Common myeloid progenitor, CD34-positive (primary cell): ENCODE measurements around the gene DHRS3. TPM values are rescaled to one million over a fixed set of nuclear protein-coding genes. Genes with fewer than 3 reads are reported as not detected.
A peak's percentile ranks its signal among the peaks of the same experiment; 100 is the strongest.

Source experiments
- CTCF ChIA-PET: fragments of 350-600 bp; sonication (Branson Sonifier 250); formaldehyde crosslinking; loops from one replicate; lab custom pipeline; 2021; ENCODE audit warnings: antibody characterized with exemption; lab: Charles Lee
- POLR2A ChIA-PET: fragments of 350-600 bp; sonication (Branson Sonifier 250); formaldehyde crosslinking; loops from one replicate; lab custom pipeline; 2021; ENCODE audit warnings: antibody characterized with exemption; lab: Charles Lee
- DNase-seq, 3 donors: peaks; one replicate each; pipeline versions ENCODE4 v3.0.0 to v3.0.0-alpha.2; 2013
- H3K27ac ChIP-seq, 2 experiments: 1 replicate in 1 of 2; 2 replicates in 1 of 2; pipeline ENCODE4 v1.7.0; 2013; ENCODE audit warnings: inconsistent platforms in 2 of 2, low read length in 2 of 2, mild to moderate bottlenecking in 2 of 2, low read depth in 1 of 2, moderate library complexity in 1 of 2; ENCODE audit not compliant: severe bottlenecking in 2 of 2, insufficient read depth in 1 of 2, poor library complexity in 1 of 2
- H3K27me3 ChIP-seq, 5 experiments: replicated peaks in 2 of 5; 1 replicate in 3 of 5; 2 replicates in 2 of 5; pipeline versions ENCODE4 v1.6.1 to v1.7.0; 2013; ENCODE audit warnings: low read length in 4 of 5, mild to moderate bottlenecking in 2 of 5, moderate library complexity in 2 of 5, inconsistent platforms in 1 of 5; ENCODE audit not compliant: insufficient read depth in 5 of 5, control insufficient read depth in 4 of 5
- H3K36me3 ChIP-seq, 4 experiments: 1 replicate in 2 of 4; 2 replicates in 2 of 4; pipeline versions ENCODE4 v1.6.1 to v1.7.0; 2013; ENCODE audit warnings: low read length in 3 of 4, control low read depth in 1 of 4, mild to moderate bottlenecking in 1 of 4; ENCODE audit not compliant: control insufficient read depth in 4 of 4, insufficient read depth in 4 of 4
- H3K4me1 ChIP-seq, 4 experiments: 1 replicate in 3 of 4; 2 replicates in 1 of 4; pipeline versions ENCODE4 v1.6.1 to v1.7.1; 2013; ENCODE audit warnings: low read length in 3 of 4, mild to moderate bottlenecking in 3 of 4, control low read depth in 1 of 4, inconsistent platforms in 1 of 4, moderate library complexity in 1 of 4; ENCODE audit not compliant: control insufficient read depth in 4 of 4, insufficient read depth in 4 of 4; ENCODE audit errors: control extremely low read depth in 1 of 4
- H3K4me3 ChIP-seq, 7 experiments: 1 replicate in 4 of 7; 2 replicates in 3 of 7; pipeline versions ENCODE4 v1.5.1 to v1.7.0; 2013; ENCODE audit warnings: mild to moderate bottlenecking in 7 of 7, low read length in 6 of 7, moderate library complexity in 6 of 7, inconsistent platforms in 2 of 7, low read depth in 2 of 7, control low read depth in 1 of 7; ENCODE audit not compliant: insufficient read depth in 4 of 7, control insufficient read depth in 1 of 7; ENCODE audit errors: extremely low read depth in 1 of 7
- H3K9me3 ChIP-seq, 5 experiments: 1 replicate in 4 of 5; 2 replicates in 1 of 5; pipeline versions ENCODE4 v1.6.1 to v1.7.1; 2013; ENCODE audit warnings: low read length in 4 of 5, mild to moderate bottlenecking in 2 of 5, inconsistent platforms in 1 of 5, low read depth in 1 of 5, moderate library complexity in 1 of 5; ENCODE audit not compliant: control insufficient read depth in 4 of 5, insufficient read depth in 2 of 5; ENCODE audit errors: control extremely low read depth in 1 of 5
- WGBS: methylation state at CpG from one replicate; pipeline ENCODE4 v1.1.5; 2013; ENCODE audit not compliant: insufficient coverage; 5-methylcytosine and 5-hydroxymethylcytosine counted together
- polyA plus RNA-seq: library from polyadenylated mRNA; unstranded; fragments of 120-200 nt; gene quantifications from one replicate; pipeline ENCODE4 v1.2.1, GENCODE V29; 2013

The DHRS3 gene, protein sequence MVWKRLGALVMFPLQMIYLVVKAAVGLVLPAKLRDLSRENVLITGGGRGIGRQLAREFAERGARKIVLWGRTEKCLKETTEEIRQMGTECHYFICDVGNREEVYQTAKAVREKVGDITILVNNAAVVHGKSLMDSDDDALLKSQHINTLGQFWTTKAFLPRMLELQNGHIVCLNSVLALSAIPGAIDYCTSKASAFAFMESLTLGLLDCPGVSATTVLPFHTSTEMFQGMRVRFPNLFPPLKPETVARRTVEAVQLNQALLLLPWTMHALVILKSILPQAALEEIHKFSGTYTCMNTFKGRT
- polyA plus RNA-seq: 3.1 TPM

DNA sequence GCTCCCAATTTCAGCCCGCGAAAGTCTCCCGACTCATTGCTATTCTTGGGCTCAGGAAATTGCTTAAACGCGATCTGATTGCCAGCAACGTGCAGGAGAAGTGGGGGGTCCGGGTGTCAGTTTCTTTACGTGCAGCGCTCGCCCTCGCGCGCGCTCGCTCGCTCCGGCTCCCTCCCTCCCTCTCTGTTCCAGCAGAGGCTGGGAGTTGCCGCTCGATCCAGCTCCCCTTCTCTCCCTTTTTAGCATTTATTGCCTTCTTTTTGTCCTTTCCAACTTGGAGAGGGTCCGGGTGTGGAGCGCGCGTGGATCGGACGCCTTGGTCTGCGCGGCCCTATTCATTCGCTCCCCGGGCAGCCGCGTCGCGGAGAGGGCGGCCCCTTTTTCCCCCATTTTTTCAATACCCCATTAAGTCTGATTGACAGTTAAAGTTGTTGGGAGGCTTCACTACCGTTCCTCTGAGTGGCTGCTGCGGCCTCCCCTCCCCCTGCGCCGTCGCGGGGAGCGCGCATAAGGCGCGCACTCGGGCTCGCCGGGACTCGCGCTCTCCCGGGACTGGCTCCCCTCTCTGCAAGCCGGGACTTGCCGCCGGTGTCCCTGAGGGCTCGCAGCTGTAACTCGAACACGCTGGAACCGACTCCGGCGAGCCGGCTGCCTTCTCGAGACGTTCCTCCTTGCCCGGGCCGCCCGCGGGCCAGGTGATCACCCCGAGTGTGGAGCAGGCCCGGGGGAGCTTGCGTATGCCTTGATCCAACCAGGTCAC lies at the start of gene DHRS3:
DHRS3 (minus strand) TSS at position 310 of the 760 bp plus-strand sequence. CDS start 862 bp downstream, outside the sequence.
- WGBS: 0% methylated on average over 45 of the region's 69 CpGs
- no peaks in the 10 kb centered on the region for H3K9me3 ChIP-seq
- POLR2A ChIA-PET: interaction anchor here (0.6 to 1.4 kb wide), 3 partner anchors 14 to 193 kb away, joined by 3 to 5 read pairs (median 4); no protein-coding TSS in a partner anchor

DNA sequence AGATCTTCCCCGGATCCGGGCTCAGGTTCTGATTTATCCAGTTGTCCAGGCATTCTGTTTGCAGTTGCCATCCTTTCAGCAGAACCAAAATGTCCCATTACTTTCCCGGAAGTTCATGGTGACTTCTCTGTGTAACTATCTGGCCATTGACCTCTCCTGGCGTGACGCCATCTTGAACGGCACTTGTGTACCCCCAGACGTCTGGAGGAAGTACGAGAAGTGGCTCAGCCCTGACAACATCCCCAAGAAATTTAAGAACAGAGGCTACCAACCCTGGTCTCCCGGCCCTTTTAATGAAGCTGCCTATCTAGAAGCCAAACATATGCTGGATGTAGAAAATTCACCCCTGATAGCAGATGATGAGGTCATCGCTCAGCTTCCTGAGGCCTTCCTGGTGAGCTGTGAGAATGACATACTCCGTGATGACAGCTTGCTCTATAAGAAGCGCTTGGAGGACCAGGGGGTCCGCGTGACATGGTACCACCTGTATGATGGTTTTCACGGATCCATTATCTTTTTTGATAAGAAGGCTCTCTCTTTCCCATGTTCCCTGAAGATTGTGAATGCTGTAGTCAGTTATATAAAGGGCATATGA lies 48.2 kb upstream of the DHRS3 start:
- DNase-seq: no peak
- peaks cover 0 to 10% (median 5%) of the 10 kb centered on the region in 5 experiments for H3K27me3 ChIP-seq
- H3K27ac ChIP-seq: no peak overlapping the region
- 97% methylated on average over 15 of the region's 15 CpGs for WGBS
- no peak overlapping the region for H3K4me3 ChIP-seq
- H3K36me3 ChIP-seq: no peaks in the 10 kb centered on the region
- ChIA-PET POLR2A (no interaction called here), CTCF (no interaction called here)
- no peaks in the 10 kb centered on the region for H3K4me1 ChIP-seq
- H3K9me3 ChIP-seq: peaks cover 1 to 26% (median 6%) of the 10 kb centered on the region in 5 experiments

More for the DNA sequence above, at the start of gene DHRS3:
- peak within 1 kb of the TSS in 1 of 2 experiments; percentile 81 for H3K27ac ChIP-seq
- H3K4me3 ChIP-seq: peak within 1 kb of the TSS; percentile 59 to 83 (median 72)
- H3K4me1 ChIP-seq: peaks cover 0 to 63% (median 59%) of the 10 kb centered on the region in 4 experiments
- DNase-seq: peak; percentile 60 to 82 (median 73)
- CTCF ChIA-PET: interaction anchor here (0.8 to 4.5 kb wide), 14 partner anchors 12 to 322 kb away, joined by 3 to 37 read pairs (median 3); no protein-coding TSS in a partner anchor
- peaks cover 0 to 36% (median 17%) of the 10 kb centered on the region in 5 experiments for H3K27me3 ChIP-seq
- no peaks in the 10 kb centered on the region for H3K36me3 ChIP-seq

DNA sequence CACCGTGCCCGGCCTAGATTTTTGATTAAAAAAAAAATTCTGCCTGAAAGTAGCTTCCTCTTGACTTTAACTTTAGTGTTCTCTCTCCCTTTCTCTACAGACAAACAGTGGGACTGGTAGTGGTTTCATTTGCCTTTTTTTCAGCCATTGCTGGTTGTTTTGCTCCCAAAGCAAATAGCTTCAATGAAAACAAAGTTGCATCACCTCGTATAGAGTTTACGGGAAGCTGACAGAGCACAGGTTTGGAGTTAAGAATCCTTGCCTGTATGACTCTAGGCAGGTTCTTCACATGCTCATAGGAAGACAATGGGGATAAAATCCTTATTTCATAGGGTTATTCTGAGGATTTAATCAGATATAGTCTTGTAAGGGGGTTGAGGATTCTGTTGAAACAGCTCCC lies 47.5 kb upstream of the DHRS3 start:
- CTCF ChIA-PET: no interaction called here
- peaks cover 0 to 6% (median 5%) of the 10 kb centered on the region in 5 experiments for H3K27me3 ChIP-seq
- WGBS: 90% methylated on average over 4 of the region's 4 CpGs
- no peak overlapping the region for H3K27ac ChIP-seq
- POLR2A ChIA-PET: no interaction called here
- H3K4me1 ChIP-seq: no peaks in the 10 kb centered on the region
- no peak overlapping the region for H3K4me3 ChIP-seq
- no peaks in the 10 kb centered on the region for H3K36me3 ChIP-seq
- H3K9me3 ChIP-seq: peaks cover 1 to 26% (median 6%) of the 10 kb centered on the region in 5 experiments
- DNase-seq: no peak

DNA sequence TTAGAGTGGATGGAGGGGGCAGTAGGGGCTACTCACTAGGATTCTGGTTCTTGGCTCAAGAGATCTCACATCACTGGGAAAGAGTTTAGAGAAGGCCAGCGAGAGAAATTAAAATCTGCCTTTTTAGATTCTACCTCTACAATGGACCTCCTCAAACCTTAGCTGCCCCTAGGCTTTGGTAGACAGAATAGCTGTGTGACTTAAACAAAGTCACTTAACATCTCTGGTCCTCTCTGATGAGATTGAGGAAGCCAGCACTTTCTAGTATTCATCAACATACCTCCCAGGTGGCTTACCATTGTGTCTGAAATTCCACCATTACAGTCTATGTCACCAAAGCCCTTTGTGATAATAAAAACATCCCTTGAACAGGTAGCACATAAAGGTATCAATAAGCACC lies 44.5 kb upstream of the DHRS3 start:
- H3K27me3 ChIP-seq: peaks cover 0 to 6% (median 0%) of the 10 kb centered on the region in 5 experiments
- CTCF ChIA-PET: interaction anchor here (1.1 to 8.9 kb wide), 2 partner anchors 24 to 350 kb away, joined by 3 to 86 read pairs; no protein-coding TSS in a partner anchor
- H3K4me1 ChIP-seq: no peaks in the 10 kb centered on the region
- no peak for DNase-seq
- POLR2A ChIA-PET: no interaction called here
- no peak overlapping the region for H3K4me3 ChIP-seq
- no peak overlapping the region for H3K27ac ChIP-seq
- H3K36me3 ChIP-seq: no peaks in the 10 kb centered on the region
- 100% methylated on average over 1 of the region's 1 CpG for WGBS
- peaks cover 0 to 10% (median 3%) of the 10 kb centered on the region in 5 experiments for H3K9me3 ChIP-seq

DNA sequence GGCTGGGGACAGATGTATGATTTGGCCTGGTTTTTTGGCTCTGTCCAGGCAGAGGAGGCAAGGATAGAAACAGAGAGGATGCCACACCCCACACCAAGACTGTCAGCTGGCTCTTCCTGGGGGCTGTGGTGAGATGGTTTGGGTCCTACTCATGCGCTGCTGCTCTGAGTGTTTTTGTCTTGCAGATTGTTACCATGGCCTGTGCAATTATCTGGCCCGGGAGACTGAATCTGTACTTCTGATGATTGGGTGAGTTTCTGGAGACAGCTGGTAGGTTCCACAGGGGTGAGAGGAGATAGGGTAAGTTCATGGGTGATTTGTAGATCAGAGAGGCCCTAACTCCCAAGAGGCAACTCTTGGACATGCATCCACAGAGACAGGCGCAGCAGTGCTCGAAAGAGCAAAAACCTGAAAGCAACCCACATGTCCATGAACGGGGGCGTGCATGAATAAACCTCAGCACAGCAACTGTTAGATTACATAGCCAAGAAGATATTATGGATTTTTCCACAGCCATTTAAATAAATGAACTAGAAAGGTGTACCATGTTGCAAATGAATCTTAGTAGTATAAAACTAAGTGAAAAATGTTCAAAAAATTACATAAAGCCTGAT lies 43.7 kb upstream of the DHRS3 start:
- ChIA-PET CTCF (interaction anchor here (8.9 kb wide), 1 partner anchor 349 kb away, joined by 86 read pairs; no protein-coding TSS in a partner anchor), POLR2A (no interaction called here)
- 90% methylated on average over 4 of the region's 6 CpGs for WGBS
- Histone ChIP-seq H3K4me1 (no peaks in the 10 kb centered on the region), H3K36me3 (no peaks in the 10 kb centered on the region), H3K27me3 (peaks cover 0 to 6% (median 0%) of the 10 kb centered on the region in 5 experiments), H3K9me3 (peaks cover 0 to 10% (median 3%) of the 10 kb centered on the region in 5 experiments), H3K4me3 (no peak overlapping the region), H3K27ac (no peak overlapping the region)
- no peak for DNase-seq

DNA sequence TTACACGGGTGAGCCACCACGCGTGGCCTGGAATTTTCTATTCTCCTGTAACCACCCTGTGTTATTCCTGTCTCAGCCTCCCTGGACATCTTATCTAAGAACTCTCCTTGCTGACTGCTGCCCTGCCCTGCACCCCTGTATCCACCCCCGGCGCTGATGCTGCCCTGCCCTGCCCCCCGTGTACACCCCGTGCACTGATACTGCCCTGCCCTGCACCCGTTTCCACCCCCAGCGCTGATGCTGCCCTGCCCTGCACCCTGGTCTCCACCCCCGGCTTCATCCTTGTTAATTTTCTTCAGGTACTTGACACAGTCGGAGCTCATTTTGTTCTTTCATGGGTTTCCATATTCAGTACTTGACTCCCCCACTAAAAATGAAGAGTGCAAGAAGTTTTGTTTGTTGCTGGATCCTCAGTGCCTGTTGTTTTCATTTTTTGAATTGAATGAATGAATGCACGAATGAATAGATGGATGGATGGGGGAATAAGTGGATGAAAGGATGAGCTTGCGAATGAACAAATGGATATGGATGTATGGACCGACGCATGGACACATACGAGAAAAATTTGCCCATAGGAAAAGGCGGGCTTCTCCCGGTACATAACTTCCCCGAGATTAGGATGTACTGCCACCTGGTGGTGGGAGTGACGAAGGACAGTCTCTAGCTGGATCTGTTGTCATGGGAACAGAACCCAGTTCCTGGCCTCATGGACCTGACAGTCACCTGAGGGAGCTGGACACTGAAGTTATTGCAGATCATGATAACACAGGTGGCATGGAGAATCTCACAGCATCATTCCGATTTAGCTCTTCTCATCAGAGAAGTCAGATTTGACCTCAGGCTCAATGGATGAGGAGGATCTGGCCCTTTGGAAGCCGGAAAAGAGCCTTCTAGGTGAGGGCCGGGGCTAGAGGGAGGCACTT lies 40.8 kb upstream of the DHRS3 start:
- H3K9me3 ChIP-seq: peaks cover 0 to 10% (median 3%) of the 10 kb centered on the region in 5 experiments
- H3K27ac ChIP-seq: no peak overlapping the region
- ChIA-PET CTCF (interaction anchor here (0.6 to 8.9 kb wide), 27 partner anchors 9 to 533 kb away, joined by 3 to 86 read pairs (median 4); no protein-coding TSS in a partner anchor), POLR2A (no interaction called here)
- 48% methylated on average over 22 of the region's 23 CpGs for WGBS
- no peak overlapping the region for H3K4me3 ChIP-seq
- no peaks in the 10 kb centered on the region for H3K4me1 ChIP-seq
- peaks cover 0 to 7% (median 0%) of the 10 kb centered on the region in 5 experiments for H3K27me3 ChIP-seq
- DNase-seq: peak; percentile 62 to 72 (median 64)
- no peaks in the 10 kb centered on the region for H3K36me3 ChIP-seq
